ENCODE results near the gene JARID2.

JARID2 gene

GRCh38 chr6:15410752-15411151, 164.9 kb downstream of the JARID2 start:
- no peak overlapping the region for H3K4ac ChIP-seq (ENCODE audit: low read depth in 1 of 2, low read length in 2 of 2)
- no peak overlapping the region for H3K14ac ChIP-seq (ENCODE audit: low read length in 2 of 2)
- 62% methylated on average over 1 of the region's 1 CpG for WGBS
- H2BK15ac ChIP-seq (ENCODE audit: low read depth, poor library complexity, severe bottlenecking): no peak overlapping the region
- H3K27me3 ChIP-seq (ENCODE audit: control insufficient read depth in 1 of 2, insufficient read depth in 1 of 2, low read length in 2 of 2): no peaks in the 10 kb centered on the region
- no peak overlapping the region for H3K18ac ChIP-seq (ENCODE audit: low read depth in 1 of 2, low read length in 2 of 2)
- no peak overlapping the region for H2BK5ac ChIP-seq (ENCODE audit: low read depth, low read length, poor library complexity, severe bottlenecking)
- H3K4me2 ChIP-seq (ENCODE audit: low read length, poor library complexity, severe bottlenecking): no peak overlapping the region
- H2BK120ac ChIP-seq (ENCODE audit: low read depth, low read length): no peak overlapping the region
- DNase-seq: no peak
- peaks cover 0 to 11% of the 10 kb centered on the region in 2 experiments for H3K36me3 ChIP-seq (ENCODE audit: control insufficient read depth in 1 of 2, insufficient read depth in 2 of 2, low read depth in 1 of 2, low read length in 2 of 2)
- no peak overlapping the region for H3K27ac ChIP-seq (ENCODE audit: low read length, poor library complexity, severe bottlenecking)
- no peak overlapping the region for H3K9ac ChIP-seq (ENCODE audit: low read length)
- H2AK5ac ChIP-seq (ENCODE audit: low read length, severe bottlenecking): no peak overlapping the region
- H2BK12ac ChIP-seq (ENCODE audit: low read length in 2 of 2): no peak overlapping the region
- no peak overlapping the region for H3K23ac ChIP-seq (ENCODE audit: low read length in 2 of 2)
- no peak overlapping the region for H2AFZ ChIP-seq (ENCODE audit: low read depth, low read length)
- H3K4me1 ChIP-seq (ENCODE audit: control insufficient read depth, insufficient read depth, low read depth, low read length): peaks cover 2% of the 10 kb centered on the region
- no peak overlapping the region for H4K91ac ChIP-seq (ENCODE audit: low read length)
- peaks cover 26% of the 10 kb centered on the region for H3K79me1 ChIP-seq (replicated peaks; ENCODE audit: low read length, poor library complexity, severe bottlenecking)
- H3K4me3 ChIP-seq (ENCODE audit: insufficient read depth in 1 of 2, low read depth in 1 of 2, low read length in 2 of 2): no peak overlapping the region
- H4K8ac ChIP-seq (ENCODE audit: low read length): no peak overlapping the region
- no peaks in the 10 kb centered on the region for H3K9me3 ChIP-seq (ENCODE audit: control insufficient read depth, low read length)

- no peak overlapping the region for H3K4me2 ChIP-seq (ENCODE audit: low read length, poor library complexity, severe bottlenecking)
- H3K14ac ChIP-seq (ENCODE audit: low read length in 2 of 2): no peak overlapping the region
- 100% methylated on average over 1 of the region's 2 CpGs for WGBS
Measured at GRCh38 chr6:15411766-15412165, 165.9 kb downstream of the JARID2 start.

GRCh38 chr6:15412767-15413166, 166.9 kb downstream of the JARID2 start:
- Histone ChIP-seq H3K36me3 (ENCODE audit: control insufficient read depth in 1 of 2, insufficient read depth in 2 of 2, low read depth in 1 of 2, low read length in 2 of 2) (peaks cover 0 to 17% of the 10 kb centered on the region in 2 experiments), H2AFZ (ENCODE audit: low read depth, low read length) (no peak overlapping the region), H2BK15ac (ENCODE audit: low read depth, poor library complexity, severe bottlenecking) (no peak overlapping the region), H3K18ac (ENCODE audit: low read depth in 1 of 2, low read length in 2 of 2) (no peak overlapping the region), H3K4ac (ENCODE audit: low read depth in 1 of 2, low read length in 2 of 2) (no peak overlapping the region), H2BK12ac (ENCODE audit: low read length in 2 of 2) (no peak overlapping the region), H3K4me2 (ENCODE audit: low read length, poor library complexity, severe bottlenecking) (no peak overlapping the region), H2BK120ac (ENCODE audit: low read depth, low read length) (no peak overlapping the region), H3K79me1 (replicated peaks; ENCODE audit: low read length, poor library complexity, severe bottlenecking) (peaks cover 18% of the 10 kb centered on the region), H3K9ac (ENCODE audit: low read length) (no peak overlapping the region), H3K4me3 (ENCODE audit: insufficient read depth in 1 of 2, low read depth in 1 of 2, low read length in 2 of 2) (no peak overlapping the region), H2BK5ac (ENCODE audit: low read depth, low read length, poor library complexity, severe bottlenecking) (no peak overlapping the region), H4K8ac (ENCODE audit: low read length) (no peak overlapping the region), H4K91ac (ENCODE audit: low read length) (no peak overlapping the region), H3K27ac (ENCODE audit: low read length, poor library complexity, severe bottlenecking) (no peak overlapping the region), H3K23ac (ENCODE audit: low read length in 2 of 2) (no peak overlapping the region), H3K9me3 (ENCODE audit: control insufficient read depth, low read length) (no peaks in the 10 kb centered on the region), H3K4me1 (ENCODE audit: control insufficient read depth, insufficient read depth, low read depth, low read length) (peaks cover 2% of the 10 kb centered on the region), H2AK5ac (ENCODE audit: low read length, severe bottlenecking) (no peak overlapping the region), H3K27me3 (ENCODE audit: control insufficient read depth in 1 of 2, insufficient read depth in 1 of 2, low read length in 2 of 2) (no peaks in the 10 kb centered on the region), H3K14ac (ENCODE audit: low read length in 2 of 2) (no peak overlapping the region)
- DNase-seq: no peak
- WGBS: 100% methylated on average over 9 of the region's 9 CpGs

More at GRCh38 chr6:15411766-15412165, 165.9 kb downstream of the JARID2 start:
- H2BK12ac ChIP-seq (ENCODE audit: low read length in 2 of 2): no peak overlapping the region
- peaks cover 0 to 13% of the 10 kb centered on the region in 2 experiments for H3K36me3 ChIP-seq (ENCODE audit: control insufficient read depth in 1 of 2, insufficient read depth in 2 of 2, low read depth in 1 of 2, low read length in 2 of 2)
- H2AK5ac ChIP-seq (ENCODE audit: low read length, severe bottlenecking): no peak overlapping the region
- no peak overlapping the region for H2AFZ ChIP-seq (ENCODE audit: low read depth, low read length)
- no peak overlapping the region for H3K23ac ChIP-seq (ENCODE audit: low read length in 2 of 2)
- H3K4me1 ChIP-seq (ENCODE audit: control insufficient read depth, insufficient read depth, low read depth, low read length): peaks cover 2% of the 10 kb centered on the region
- H3K4ac ChIP-seq (ENCODE audit: low read depth in 1 of 2, low read length in 2 of 2): no peak overlapping the region
- no peak overlapping the region for H4K91ac ChIP-seq (ENCODE audit: low read length)
- no peak overlapping the region for H3K27ac ChIP-seq (ENCODE audit: low read length, poor library complexity, severe bottlenecking)
- peaks cover 25% of the 10 kb centered on the region for H3K79me1 ChIP-seq (replicated peaks; ENCODE audit: low read length, poor library complexity, severe bottlenecking)
- no peak overlapping the region for H3K18ac ChIP-seq (ENCODE audit: low read depth in 1 of 2, low read length in 2 of 2)
- DNase-seq: no peak
- H2BK15ac ChIP-seq (ENCODE audit: low read depth, poor library complexity, severe bottlenecking): no peak overlapping the region
- H2BK120ac ChIP-seq (ENCODE audit: low read depth, low read length): no peak overlapping the region
- no peaks in the 10 kb centered on the region for H3K9me3 ChIP-seq (ENCODE audit: control insufficient read depth, low read length)
- no peaks in the 10 kb centered on the region for H3K27me3 ChIP-seq (ENCODE audit: control insufficient read depth in 1 of 2, insufficient read depth in 1 of 2, low read length in 2 of 2)
- H3K4me3 ChIP-seq (ENCODE audit: insufficient read depth in 1 of 2, low read depth in 1 of 2, low read length in 2 of 2): no peak overlapping the region
- no peak overlapping the region for H4K8ac ChIP-seq (ENCODE audit: low read length)
- no peak overlapping the region for H3K9ac ChIP-seq (ENCODE audit: low read length)
- H2BK5ac ChIP-seq (ENCODE audit: low read depth, low read length, poor library complexity, severe bottlenecking): no peak overlapping the region

- Histone ChIP-seq H3K23ac (ENCODE audit: low read length in 2 of 2) (peak overlapping the region in 1 of 2 experiments; percentile 69), H2AK5ac (ENCODE audit: low read length, severe bottlenecking) (no peak overlapping the region)
- 62% methylated on average over 5 of the region's 6 CpGs for WGBS
Measured at GRCh38 chr6:15413466-15414234, 167.8 kb downstream of the JARID2 start.

More at GRCh38 chr6:15413466-15414234, 167.8 kb downstream of the JARID2 start:
- Histone ChIP-seq H3K4me1 (ENCODE audit: control insufficient read depth, insufficient read depth, low read depth, low read length) (peaks cover 4% of the 10 kb centered on the region), H3K4me3 (ENCODE audit: insufficient read depth in 1 of 2, low read depth in 1 of 2, low read length in 2 of 2) (no peak overlapping the region), H2BK120ac (ENCODE audit: low read depth, low read length) (no peak overlapping the region), H3K4ac (ENCODE audit: low read depth in 1 of 2, low read length in 2 of 2) (peak overlapping the region in 1 of 2 experiments; percentile 15), H2BK15ac (ENCODE audit: low read depth, poor library complexity, severe bottlenecking) (no peak overlapping the region), H4K8ac (ENCODE audit: low read length) (no peak overlapping the region), H2AFZ (ENCODE audit: low read depth, low read length) (no peak overlapping the region), H2BK12ac (ENCODE audit: low read length in 2 of 2) (peak overlapping the region in 1 of 2 experiments; percentile 52), H3K9ac (ENCODE audit: low read length) (peak overlapping the region; percentile 39), H3K18ac (ENCODE audit: low read depth in 1 of 2, low read length in 2 of 2) (peak overlapping the region in 1 of 2 experiments; percentile 48), H3K27ac (ENCODE audit: low read length, poor library complexity, severe bottlenecking) (no peak overlapping the region), H3K27me3 (ENCODE audit: control insufficient read depth in 1 of 2, insufficient read depth in 1 of 2, low read length in 2 of 2) (no peaks in the 10 kb centered on the region), H3K36me3 (ENCODE audit: control insufficient read depth in 1 of 2, insufficient read depth in 2 of 2, low read depth in 1 of 2, low read length in 2 of 2) (peaks cover 0 to 19% of the 10 kb centered on the region in 2 experiments), H4K91ac (ENCODE audit: low read length) (no peak overlapping the region), H3K4me2 (ENCODE audit: low read length, poor library complexity, severe bottlenecking) (no peak overlapping the region), H3K14ac (ENCODE audit: low read length in 2 of 2) (no peak overlapping the region), H3K79me1 (replicated peaks; ENCODE audit: low read length, poor library complexity, severe bottlenecking) (peaks cover 17% of the 10 kb centered on the region), H2BK5ac (ENCODE audit: low read depth, low read length, poor library complexity, severe bottlenecking) (no peak overlapping the region), H3K9me3 (ENCODE audit: control insufficient read depth, low read length) (no peaks in the 10 kb centered on the region)
- peak; percentile 52 for DNase-seq

All from mesenchymal stem cell (in vitro differentiated cells and primary cell).